ENCODE measurements around the gene SHLD1.

SHLD1 gene

GRCh38 chr20:5899444-5899843, 149.2 kb downstream of the SHLD1 start:
- Histone ChIP-seq H3K27me3 (no peaks in the 10 kb centered on the region), H3K27ac (no peak overlapping the region), H3K9me3 (no peaks in the 10 kb centered on the region), H3K4me3 (no peak overlapping the region), H4K20me1 (no peaks in the 10 kb centered on the region), H3K4me2 (no peak overlapping the region), H3K36me3 (no peaks in the 10 kb centered on the region), H3K4me1 (no peaks in the 10 kb centered on the region), H3K9ac (no peak overlapping the region)
- no peak for TF ChIP-seq Cebpa-rat (IDR thresholded peaks at IDR 0.05)

GRCh38 chr20:5900908-5901307, 150.7 kb downstream of the SHLD1 start:
- no peak for TF ChIP-seq Cebpa-rat (IDR thresholded peaks at IDR 0.05)
- Histone ChIP-seq H3K9ac (no peak overlapping the region), H3K27ac (no peak overlapping the region), H3K4me2 (no peak overlapping the region), H4K20me1 (no peaks in the 10 kb centered on the region), H3K4me1 (no peaks in the 10 kb centered on the region), H3K4me3 (no peak overlapping the region), H3K27me3 (no peaks in the 10 kb centered on the region), H3K36me3 (no peaks in the 10 kb centered on the region), H3K9me3 (no peaks in the 10 kb centered on the region)

- Histone ChIP-seq H3K27me3 (no peaks in the 10 kb centered on the region), H4K20me1 (no peaks in the 10 kb centered on the region), H3K4me1 (peaks cover 8% of the 10 kb centered on the region), H3K27ac (no peak overlapping the region), H3K9ac (no peak overlapping the region), H3K4me2 (no peak overlapping the region), H3K9me3 (no peaks in the 10 kb centered on the region), H3K4me3 (no peak overlapping the region), H3K36me3 (no peaks in the 10 kb centered on the region)
- TF ChIP-seq Cebpa-rat (IDR thresholded peaks at IDR 0.05): no peak
Observed at GRCh38 chr20:5908981-5909380, 158.8 kb downstream of the SHLD1 start.

GRCh38 chr20:5910186-5910585, 160.0 kb downstream of the SHLD1 start:
- no peak overlapping the region for H3K27ac ChIP-seq
- H3K27me3 ChIP-seq: no peaks in the 10 kb centered on the region
- no peak for TF ChIP-seq Cebpa-rat (IDR thresholded peaks at IDR 0.05)
- H4K20me1 ChIP-seq: no peaks in the 10 kb centered on the region
- no peaks in the 10 kb centered on the region for H3K9me3 ChIP-seq
- H3K4me3 ChIP-seq: no peak overlapping the region
- peaks cover 8% of the 10 kb centered on the region for H3K4me1 ChIP-seq
- no peak overlapping the region for H3K9ac ChIP-seq
- H3K36me3 ChIP-seq: no peaks in the 10 kb centered on the region
- H3K4me2 ChIP-seq: no peak overlapping the region

DNA sequence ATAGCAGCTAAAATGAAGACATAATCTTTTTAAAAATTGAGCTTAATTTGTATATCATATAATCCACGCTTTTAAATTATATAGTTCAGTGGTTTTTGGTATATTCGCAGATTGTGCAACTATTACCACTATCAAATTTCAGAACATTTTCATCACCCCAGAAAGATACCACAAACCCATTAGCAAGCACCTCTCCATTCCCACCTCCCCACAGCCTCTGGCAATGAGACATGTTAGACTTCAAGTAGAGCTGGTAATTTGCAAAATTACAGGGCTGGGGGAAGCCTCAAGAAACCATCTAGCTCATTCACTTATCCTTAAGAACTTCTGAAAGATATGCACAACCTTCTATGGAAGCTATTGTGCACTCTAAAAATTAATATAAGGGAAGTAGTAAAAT, 163.0 kb downstream of the SHLD1 start:
- peaks cover 8% of the 10 kb centered on the region for H3K4me1 ChIP-seq
- TF ChIP-seq Cebpa-rat (IDR thresholded peaks at IDR 0.05): no peak
- H3K27me3 ChIP-seq: no peaks in the 10 kb centered on the region
- no peak overlapping the region for H3K4me2 ChIP-seq
- no peak overlapping the region for H3K9ac ChIP-seq
- H4K20me1 ChIP-seq: no peaks in the 10 kb centered on the region
- no peak overlapping the region for H3K27ac ChIP-seq
- no peaks in the 10 kb centered on the region for H3K9me3 ChIP-seq
- no peaks in the 10 kb centered on the region for H3K36me3 ChIP-seq
- no peak overlapping the region for H3K4me3 ChIP-seq

All from BLaER1 (cell line).